GM21528 (cell line): ENCODE data around the gene ALDH4A1.
"Not testable (repeated sequence)": the region's sequence is repeated elsewhere in the genome, so short reads cannot be mapped to it uniquely, and the experiment has no call there.

Source experiments
- ATAC-seq: cut with Tn5 transposase; IDR thresholded peaks from one replicate; pipeline ENCODE4 v1.9.1; 2021; ENCODE audit warnings: mild to moderate bottlenecking, moderate library complexity; ENCODE audit not compliant: unreplicated experiment, low FRiP score

Gene ALDH4A1

DNA sequence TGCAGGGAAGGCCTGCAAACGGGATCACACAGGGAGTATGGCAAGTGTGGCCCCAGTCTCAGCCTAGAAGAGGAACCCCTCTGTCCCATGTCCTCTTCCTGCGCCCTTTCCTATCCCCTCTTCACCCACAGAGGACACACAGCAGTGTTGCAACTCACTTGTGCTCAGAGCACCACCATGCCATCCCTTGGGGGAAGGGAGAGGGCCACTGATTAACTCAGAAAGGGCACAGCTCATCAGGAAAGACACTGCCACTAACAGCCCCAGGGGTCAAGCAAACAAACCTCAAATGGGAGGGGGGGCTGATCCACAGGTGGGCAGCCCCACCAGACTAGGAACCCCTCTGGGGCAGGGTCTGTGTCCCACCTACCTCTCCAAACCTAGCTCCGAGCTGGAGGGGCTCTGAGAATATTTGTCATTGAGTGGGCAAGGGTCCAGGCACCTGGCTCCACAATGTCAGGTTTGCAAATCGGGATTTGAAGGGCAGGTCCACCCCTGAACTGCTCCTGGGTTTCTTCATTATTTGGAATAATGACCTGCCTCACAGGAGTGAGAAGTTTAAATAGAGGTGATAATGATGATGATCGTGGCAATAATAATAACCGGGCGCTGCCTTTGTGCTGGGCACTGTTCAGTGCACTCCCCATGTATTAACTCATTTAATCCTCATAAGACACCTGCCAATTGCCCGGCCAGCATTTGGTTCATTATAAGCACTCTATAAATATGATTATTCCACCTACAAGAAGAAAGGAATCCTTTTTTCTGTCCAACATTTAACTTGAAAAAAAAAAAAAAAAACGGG is 1.0 kb downstream of the ALDH4A1 start:
- ATAC-seq, result no peak

GRCh38 chr1:18900303-18900841 is 2.0 kb downstream of the ALDH4A1 start:
- no peak for ATAC-seq

GRCh38 chr1:18899363-18900049 is 2.8 kb downstream of the ALDH4A1 start:
- ATAC-seq, result no peak

DNA sequence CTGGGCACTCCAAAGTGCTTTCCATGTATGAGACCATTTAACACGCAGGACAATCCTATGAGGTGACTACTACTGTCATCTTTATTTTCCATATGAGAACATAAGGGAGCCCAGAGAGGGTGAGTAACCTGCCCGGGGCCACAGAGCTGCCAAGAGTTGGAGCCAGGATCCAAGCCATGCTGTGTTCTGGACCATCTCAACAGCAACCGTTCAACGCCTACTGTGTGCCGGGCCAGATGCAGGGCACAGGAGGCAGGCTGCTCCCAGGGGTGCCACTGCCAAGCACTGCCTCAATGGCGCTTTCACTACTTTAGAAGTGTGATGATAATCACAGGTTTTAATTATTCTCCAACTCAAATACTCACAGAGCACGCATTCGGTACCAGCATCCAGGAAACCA is 3.8 kb downstream of the ALDH4A1 start:
- ATAC-seq, result no peak

- ATAC-seq, result no peak
These were observed 7.0 kb downstream of the ALDH4A1 start for GRCh38 chr1:18895317-18895716.

GRCh38 chr1:18893120-18893519 is 9.2 kb downstream of the ALDH4A1 start:
- ATAC-seq, result no peak

DNA sequence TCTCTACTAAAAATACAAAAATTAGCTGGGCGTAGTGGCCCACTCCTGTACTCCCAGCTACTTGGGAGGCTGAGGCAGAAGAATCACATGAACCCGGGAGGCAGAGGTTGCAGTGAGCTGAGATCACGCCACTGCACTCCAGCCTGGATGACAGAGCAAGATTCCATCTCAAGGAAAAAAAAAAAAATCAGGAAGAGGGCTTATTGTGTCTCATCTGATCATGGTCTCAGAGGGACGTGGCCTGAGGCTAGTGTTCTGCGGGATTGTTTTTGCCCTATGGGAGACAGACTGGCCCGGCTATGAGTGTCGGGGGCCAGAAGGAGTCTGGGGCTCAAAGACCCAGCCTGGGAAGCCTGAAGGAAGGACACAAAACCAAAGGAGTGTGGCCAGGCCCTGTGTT is 10.5 kb downstream of the ALDH4A1 start:
- not testable (repeated sequence) for ATAC-seq

GRCh38 chr1:18891426-18891780 is 11.0 kb downstream of the ALDH4A1 start:
- ATAC-seq, result no peak

- no peak for ATAC-seq
These were observed 11.5 kb downstream of the ALDH4A1 start for GRCh38 chr1:18890706-18891425.

DNA sequence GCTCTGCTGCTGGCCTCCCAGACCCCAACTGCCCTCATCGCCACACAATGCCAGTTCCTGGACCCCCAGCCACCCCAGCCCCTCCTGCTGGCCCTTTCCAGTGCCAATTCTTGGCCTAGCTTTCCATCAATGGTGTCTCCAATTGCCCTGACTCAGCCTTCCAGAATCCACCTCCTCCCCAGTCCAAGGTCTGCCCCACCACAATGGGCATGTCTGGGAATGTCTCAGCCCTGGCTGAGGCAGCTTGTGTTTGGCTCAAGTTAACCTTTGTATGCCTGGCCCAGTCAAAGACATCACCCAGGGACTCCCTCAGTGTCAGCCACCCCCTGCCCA is 16.4 kb downstream of the ALDH4A1 start:
- ATAC-seq, result no peak

DNA sequence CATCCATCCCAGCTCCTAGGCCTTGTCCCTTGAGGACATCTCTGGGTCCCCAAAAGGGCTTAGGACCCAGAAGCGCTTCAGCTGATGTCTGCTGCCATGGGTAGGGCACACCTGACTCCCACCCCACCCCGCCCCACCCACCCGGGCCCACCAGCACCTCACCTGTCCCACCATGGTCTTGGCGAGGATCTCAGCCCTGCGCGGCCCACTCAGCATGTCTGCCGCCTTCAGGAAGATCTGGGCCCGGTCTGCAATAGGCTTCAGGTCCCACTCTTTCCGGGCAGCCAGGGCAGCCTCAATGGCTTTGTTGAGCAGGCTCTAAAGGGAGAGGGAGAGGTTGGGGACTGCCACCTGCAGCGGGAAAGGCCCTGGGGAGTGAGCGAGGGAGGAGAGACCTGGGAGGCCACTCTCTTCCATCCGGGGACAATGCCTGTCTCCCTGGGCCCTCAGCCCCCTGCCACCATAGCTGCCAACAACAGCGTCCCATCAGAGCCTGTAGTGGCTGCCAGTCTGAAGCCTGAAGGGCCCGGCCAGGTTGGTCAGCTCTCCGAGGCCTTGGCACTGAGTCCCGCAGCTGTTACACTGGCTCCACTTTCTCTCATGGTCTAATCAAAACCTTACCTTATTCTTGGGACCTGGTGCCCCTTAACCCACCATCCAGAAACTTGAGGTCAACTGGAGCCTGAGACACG is 16.9 kb downstream of the ALDH4A1 start:
- no peak for ATAC-seq

DNA sequence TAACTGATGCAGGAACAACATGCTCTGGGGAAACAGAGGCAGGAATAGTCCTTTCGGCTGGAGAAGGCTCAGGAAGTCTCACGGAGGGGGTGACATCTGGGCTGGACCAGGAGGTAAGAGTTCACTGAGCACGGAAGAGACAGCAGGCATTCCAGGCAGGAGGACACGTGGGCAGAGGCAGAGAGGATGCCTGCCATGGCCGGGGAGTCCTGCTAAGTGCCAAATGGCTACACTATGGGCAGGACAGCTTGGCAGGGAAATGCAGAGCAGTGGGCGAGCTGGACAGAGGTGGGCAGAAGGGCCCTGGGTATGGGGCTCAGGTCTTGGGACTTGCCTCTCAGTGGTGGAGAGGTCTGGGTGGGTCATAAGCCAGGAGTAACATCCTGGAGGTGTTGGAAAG is 17.6 kb downstream of the ALDH4A1 start:
- no peak for ATAC-seq

DNA sequence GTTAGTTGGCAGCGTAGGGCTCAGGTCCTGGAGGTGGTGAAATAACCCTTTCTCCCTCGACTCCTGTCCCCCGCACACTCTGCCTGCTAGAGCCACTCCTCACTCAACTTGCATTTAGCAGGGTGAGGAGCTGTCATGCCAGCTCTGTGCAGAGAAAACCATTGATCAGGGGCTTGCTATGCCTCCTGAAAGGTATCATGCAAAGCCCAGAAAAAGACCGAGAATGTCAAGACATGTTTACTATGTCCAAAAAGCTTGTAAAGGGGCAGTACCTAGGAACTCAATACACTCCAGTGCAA is 18.0 kb downstream of the ALDH4A1 start:
- ATAC-seq, result no peak

DNA sequence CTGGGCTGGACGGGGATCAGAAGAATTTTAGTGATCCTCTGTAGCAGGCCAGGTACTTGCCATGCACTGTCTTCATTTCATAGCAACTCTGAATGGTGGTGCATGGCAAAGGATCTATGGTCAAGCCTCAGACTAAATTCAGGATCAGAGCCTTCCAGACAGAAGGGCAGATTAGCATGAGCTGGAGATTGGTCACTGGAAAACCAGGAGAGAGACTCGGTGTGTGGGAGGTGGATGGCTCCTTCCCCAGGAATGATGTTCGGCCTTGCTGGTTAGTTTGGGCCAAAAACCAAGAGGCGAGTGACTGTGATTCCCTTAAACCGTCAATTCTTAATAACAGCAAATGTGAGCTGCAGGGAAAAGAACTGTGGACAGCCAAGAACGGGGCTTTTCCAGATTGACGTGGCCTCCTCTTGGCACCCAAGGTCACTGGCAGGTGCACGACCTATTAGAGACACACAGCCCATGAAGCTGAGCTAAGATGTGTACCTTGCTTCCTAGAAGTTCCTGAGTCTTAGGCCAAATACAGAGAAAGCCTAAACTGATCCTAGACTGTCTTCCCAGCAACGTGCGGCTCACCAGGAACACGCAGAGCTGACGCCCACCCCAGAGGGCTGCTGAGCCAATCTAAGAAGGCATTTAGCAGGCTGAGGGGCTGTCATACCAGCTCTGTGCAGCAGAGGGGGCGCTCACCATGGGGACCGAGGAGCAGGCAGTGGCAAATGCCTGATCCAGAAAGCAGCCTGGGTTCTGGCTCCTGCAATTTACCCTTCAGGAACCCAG is 18.5 kb downstream of the ALDH4A1 start:
- ATAC-seq, result no peak

GRCh38 chr1:18883079-18883478 is 19.3 kb downstream of the ALDH4A1 start:
- no peak for ATAC-seq

GRCh38 chr1:18882486-18882885 is 19.9 kb downstream of the ALDH4A1 start:
- ATAC-seq, result no peak

- no peak for ATAC-seq
These were observed 20.5 kb downstream of the ALDH4A1 start for GRCh38 chr1:18881642-18882431.

DNA sequence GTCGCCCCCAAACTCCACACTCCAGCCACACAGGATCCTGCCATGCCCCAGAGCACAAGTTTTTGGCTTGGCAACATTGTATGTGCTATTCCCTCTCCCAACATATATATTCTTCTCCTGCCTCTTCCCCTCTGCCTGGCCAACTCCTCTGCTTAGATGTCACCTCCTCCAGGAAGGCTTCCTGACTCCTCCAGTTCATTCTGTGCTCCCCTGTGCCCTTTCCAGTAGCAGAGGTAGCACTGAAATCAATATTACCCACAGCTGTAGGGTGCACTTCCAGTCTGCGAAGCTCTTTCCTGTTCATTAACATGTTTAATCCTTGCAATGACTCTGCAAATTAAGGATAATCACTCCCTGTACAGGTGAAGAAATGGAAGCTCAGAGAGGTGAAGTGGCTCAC is 21.2 kb downstream of the ALDH4A1 start:
- no peak for ATAC-seq

GRCh38 chr1:18880585-18880984 is 21.8 kb downstream of the ALDH4A1 start:
- ATAC-seq, result no peak
